Astrocyte of the hippocampus (primary cell): ENCODE data around the gene PTTG2.

ENCODE experiments used
- DNase-seq: peaks from one replicate; pipeline ENCODE4 v3.0.0; 2011; ENCODE audit warnings: low read depth, low spot score

PTTG2 gene

GRCh38 chr4:38008571-38009021 lies 48.4 kb downstream of the PTTG2 start:
- DNase-seq, result no peak

GRCh38 chr4:38009421-38009820 lies 49.2 kb downstream of the PTTG2 start:
- DNase-seq, result no peak

GRCh38 chr4:38009949-38010348 lies 49.8 kb downstream of the PTTG2 start:
- DNase-seq, result no peak
